G401.6 (cell line): ENCODE results near the gene SLC25A47.
"Not testable (repeated sequence)": the region's sequence is repeated elsewhere in the genome, so short reads cannot be mapped to it uniquely, and the experiment has no call there.

ENCODE experiments used
- FAIRE-seq: peaks from 2 replicates; lab custom pipeline; 2012; peaks lifted over from hg19 to GRCh38; lab: Jason Lieb, UNC

The SLC25A47 gene, protein sequence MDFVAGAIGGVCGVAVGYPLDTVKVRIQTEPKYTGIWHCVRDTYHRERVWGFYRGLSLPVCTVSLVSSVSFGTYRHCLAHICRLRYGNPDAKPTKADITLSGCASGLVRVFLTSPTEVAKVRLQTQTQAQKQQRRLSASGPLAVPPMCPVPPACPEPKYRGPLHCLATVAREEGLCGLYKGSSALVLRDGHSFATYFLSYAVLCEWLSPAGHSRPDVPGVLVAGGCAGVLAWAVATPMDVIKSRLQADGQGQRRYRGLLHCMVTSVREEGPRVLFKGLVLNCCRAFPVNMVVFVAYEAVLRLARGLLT

DNA sequence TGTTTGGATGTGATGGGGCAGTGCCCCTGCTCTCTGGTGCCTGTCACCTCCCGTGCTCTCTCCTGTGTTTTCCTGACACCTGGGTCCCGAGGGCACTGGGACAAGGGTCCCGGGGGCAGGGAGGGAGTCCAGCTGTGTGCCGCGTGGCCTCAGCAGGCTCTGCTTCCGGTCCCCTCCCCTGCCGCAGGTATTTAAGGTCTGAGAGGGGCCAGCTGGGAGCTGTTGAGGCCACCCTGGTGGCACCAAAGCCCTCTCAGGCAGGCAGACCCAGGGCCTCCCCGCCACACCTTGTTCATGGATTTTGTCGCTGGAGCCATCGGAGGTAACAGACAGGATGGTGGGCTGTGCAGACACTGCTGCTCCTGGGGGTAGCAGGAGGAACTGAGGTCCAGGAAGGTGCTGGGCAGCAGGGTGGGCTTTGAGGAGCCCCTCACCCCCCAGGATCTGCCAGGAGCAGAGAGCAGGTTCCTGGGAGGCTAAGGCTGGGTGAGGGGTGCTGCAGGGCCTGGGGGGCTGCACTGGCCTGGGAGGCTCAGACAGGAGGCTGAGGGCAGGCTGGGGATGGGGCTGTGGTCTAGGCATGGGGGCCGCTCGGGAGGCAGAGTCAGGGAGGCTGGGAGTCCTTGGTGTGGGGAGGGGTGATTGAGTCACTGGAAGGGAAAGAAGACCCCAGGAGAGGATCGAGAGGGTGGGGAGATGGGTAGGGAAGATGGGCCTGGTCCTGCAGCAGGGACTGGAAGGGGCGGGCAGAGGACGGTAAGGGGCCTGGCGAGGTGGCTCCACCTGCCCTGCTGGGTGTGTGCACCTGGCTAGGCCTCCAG lies at the start of gene SLC25A47:
Gene SLC25A47 (plus strand): TSS at position 219 of the 821 bp plus-strand sequence. CDS start 76 bp downstream, at position 295.
- FAIRE-seq = no peak

- no peak for FAIRE-seq
These were observed 48.9 kb upstream of the SLC25A47 start for GRCh38 chr14:100274250-100274649.

GRCh38 chr14:100275214-100275613 lies 47.9 kb upstream of the SLC25A47 start:
- FAIRE-seq = no peak

GRCh38 chr14:100278702-100279101 lies 44.4 kb upstream of the SLC25A47 start:
- FAIRE-seq = no peak

- no peak for FAIRE-seq
These were observed 44.0 kb upstream of the SLC25A47 start for GRCh38 chr14:100279133-100279532.

DNA sequence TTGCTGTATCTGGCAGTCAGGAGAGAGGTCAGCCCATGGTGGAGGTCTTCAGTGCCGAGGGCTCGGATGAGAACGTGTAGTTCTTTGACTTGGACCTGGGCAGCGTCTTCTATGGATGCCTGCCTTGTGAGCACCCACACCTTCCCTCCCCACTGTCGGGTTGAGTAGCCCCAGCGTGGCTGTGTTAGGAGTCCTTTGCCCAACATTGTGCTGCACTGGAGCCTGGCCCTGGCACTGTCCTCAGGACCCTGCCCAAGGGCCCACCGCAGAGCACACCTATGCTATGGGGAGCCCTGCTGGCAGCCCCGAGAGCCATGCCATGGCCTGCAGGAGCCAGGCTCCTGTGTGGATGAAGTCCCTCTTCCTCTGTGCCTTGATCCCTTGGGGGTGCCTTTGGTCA lies 43.6 kb upstream of the SLC25A47 start:
- FAIRE-seq = no peak

DNA sequence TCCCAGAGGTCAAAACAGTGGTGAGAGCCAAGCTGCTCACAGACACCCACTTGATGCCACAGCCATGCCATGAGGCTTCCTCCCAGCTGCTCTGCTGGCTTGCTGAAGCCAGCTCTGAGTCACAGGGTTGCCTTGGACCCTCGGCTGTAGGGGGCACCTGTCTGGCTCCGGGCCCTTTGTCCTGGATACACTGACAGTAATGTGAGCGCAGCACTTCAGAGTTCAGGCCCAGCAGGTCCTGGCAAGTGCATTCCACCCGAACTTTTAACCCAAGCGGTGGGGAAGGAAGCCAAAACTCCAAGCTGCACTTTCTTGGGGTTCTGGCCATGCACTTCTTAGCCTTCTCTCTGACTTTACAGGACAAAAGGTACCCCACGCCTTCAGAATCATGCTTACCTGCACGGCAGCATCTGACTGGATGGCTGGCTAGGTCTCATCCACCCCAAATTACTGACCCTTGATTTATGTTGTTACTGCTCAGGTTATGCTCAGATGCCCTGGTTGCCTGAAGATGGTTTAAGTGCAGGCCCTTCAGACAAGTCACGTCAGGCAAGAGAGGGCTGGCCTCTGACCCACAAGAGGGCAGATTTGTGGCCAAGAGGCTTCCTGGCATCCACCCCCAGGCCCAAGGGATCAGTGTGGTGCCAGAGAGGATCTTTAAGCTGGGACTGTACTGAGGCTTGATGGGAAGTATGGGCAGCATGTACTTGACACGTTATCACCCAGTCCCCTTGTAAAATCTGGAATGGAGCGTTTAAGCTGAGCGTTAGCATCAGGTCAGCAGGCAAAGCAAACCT lies 41.7 kb upstream of the SLC25A47 start:
- no peak for FAIRE-seq

GRCh38 chr14:100282083-100282350 lies 41.1 kb upstream of the SLC25A47 start:
- FAIRE-seq = no peak

DNA sequence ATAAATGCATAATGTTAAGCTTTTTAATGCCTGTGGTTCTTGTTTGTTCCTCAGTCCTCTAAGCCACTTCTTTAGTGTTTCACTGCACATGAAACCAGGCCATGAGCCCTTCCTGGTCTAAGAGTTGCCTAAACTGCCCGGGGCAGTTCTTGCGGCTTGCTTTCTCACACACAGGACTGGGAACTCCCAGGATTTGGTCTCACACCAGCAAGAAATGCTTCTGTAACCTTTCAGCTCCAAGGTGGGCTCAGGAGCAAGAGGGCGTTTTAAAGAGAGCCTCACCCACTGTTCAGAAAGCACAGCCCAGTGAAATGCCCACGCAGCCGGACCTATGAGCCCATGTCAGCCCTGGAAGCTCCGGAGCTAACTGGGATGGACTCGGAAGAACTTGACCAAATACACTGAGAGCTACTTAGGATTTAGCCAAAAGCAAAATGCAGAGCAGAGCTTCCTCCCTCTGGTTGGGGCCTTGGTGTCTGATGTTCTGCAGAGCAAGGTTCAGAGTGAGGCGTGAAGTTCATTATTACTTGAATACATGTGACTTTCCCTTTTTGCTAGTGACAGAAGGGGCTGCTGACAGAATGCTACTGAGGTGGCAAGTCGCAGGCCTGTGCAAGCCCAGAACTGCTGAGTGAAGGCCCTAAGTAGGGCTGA lies 40.2 kb upstream of the SLC25A47 start:
- no peak for FAIRE-seq

GRCh38 chr14:100283436-100283835 lies 39.7 kb upstream of the SLC25A47 start:
- peak; percentile 50 for FAIRE-seq

- FAIRE-seq = no peak
These were observed 38.9 kb upstream of the SLC25A47 start for GRCh38 chr14:100283984-100284881.

- FAIRE-seq = no peak
These were observed 37.9 kb upstream of the SLC25A47 start for GRCh38 chr14:100285021-100285912.

DNA sequence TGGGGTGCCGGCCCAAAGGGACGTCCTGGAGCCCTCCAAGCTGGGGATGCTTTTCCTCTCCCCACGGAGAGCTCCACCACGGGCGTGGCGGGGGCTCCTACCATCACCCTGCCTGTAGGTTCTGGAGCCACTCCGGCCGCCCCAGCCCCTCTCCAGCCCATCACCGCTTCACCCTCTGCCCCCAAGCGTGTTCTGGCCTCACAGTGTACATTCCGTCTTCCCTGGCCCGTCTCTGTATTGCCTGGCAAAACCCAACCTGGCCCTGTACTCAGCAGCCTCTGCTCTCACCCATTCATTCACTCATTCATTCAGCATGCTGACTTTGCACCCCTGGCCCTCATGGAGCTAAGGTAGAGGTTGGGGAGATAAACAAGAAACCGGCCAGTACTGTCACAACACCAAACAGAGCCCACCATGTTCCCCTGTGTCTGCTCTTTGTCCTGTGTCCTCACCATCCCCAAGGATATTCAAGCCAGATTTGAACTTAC lies 37.2 kb upstream of the SLC25A47 start:
- FAIRE-seq = no peak

GRCh38 chr14:100286484-100287191 lies 36.5 kb upstream of the SLC25A47 start:
- FAIRE-seq = no peak

- FAIRE-seq = no peak
These were observed 35.7 kb upstream of the SLC25A47 start for GRCh38 chr14:100287202-100287997.

- FAIRE-seq = not testable (repeated sequence)
These were observed 35.2 kb upstream of the SLC25A47 start for GRCh38 chr14:100287998-100288295.

DNA sequence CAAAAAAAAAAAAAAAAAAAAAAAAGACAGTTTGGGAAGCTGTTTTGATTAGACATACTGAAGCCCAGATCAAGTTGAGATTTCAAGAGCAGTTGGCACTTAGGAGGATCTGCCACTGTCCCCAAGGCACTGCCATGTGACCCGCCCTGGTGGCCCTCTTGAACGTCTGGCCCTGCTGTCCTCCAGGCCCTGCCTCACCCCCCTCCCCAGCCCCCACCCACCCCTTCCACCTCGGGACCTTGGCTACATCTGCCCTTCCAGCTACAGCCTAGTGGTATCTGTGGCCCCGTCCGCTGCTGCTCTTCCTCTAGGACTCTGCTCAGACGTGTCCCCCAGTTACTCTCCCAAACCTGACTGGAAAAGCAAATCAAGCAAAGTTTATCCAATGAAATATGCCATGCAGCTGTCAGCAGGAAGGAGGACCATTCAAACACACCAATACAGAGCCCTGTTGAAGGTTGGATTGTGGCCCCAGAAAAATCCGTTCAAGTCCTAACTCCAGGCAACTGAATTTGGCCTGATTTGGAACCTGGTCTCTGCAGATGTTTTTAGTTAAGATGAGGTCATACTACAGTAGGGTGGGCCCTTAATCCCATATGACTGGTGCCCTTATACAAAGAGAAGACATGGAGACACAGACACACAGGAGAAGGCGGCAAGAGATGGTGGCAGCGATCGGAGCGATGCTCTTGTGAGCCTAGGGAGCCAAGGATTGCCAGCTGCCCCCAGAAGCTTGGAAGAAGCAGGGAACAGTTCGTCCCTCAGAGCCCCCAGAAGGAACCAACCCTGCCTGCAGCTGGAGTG lies 34.6 kb upstream of the SLC25A47 start:
- FAIRE-seq = no peak
